Measurements from ENCODE around the gene SMIM36. TPM values are rescaled to one million over a fixed set of nuclear protein-coding genes. Genes with fewer than 3 reads are reported as not detected.

The SMIM36 gene
- total RNA-seq, 1 experiment from 2014 or later, result not detected

DNA sequence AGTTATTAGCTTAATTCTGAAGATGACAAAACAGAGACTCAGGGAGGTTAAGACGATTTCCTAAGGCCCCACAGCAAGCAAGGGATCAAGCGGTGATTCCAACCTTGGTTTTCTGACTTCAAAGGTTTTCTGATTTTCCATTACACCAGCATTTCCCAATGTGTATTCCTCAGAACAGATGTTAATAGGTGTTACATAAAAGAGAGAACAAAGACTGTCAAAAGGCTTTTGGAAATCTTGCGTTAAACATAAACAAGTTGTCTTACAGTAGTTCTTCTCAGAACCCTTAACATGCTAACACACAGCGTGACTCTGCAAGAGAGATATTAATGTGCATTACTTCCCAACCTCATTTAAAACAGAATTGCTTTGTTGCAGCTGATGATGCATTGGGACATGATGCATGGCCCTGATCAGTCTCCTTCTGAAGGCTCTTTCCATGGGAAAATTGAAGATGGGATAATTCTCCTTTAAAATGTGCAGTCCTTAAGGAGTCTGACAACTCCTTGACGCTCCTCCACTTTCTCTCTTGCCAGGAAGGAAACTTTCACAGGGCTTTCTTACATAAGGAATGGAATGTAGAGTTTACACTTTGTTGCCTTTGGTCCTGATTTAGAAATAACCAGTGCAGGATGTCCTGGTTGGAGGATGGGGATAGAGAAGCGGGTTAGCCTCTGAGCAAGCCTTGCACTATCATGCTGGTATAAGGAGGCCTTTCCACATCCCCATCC, 68.1 kb downstream of the SMIM36 start:
- peaks cover 33% of the 10 kb centered on the region for H3K4me1 Mint-ChIP-seq
- DNase-seq (ENCODE audit: low spot score) (no peak), ATAC-seq (no peak)
- peaks cover 6% of the 10 kb centered on the region for H3K9me3 Mint-ChIP-seq
- no peak overlapping the region for H3K4me3 Mint-ChIP-seq
- TF ChIP-seq ZNF121 (CRISPR knock-in tag; IDR thresholded peaks at IDR 0.05) (no peak), TEAD4 (CRISPR knock-in tag; IDR thresholded peaks at IDR 0.05) (no peak), ZNF219 (CRISPR knock-in tag; IDR thresholded peaks at IDR 0.05; ENCODE audit: borderline replicate concordance) (no peak), ZNF317 (CRISPR knock-in tag; IDR thresholded peaks at IDR 0.05; ENCODE audit: borderline replicate concordance, low read depth) (no peak), IRF2 (CRISPR knock-in tag; IDR thresholded peaks at IDR 0.05; ENCODE audit: borderline replicate concordance, low read depth) (no peak), HMGA2 (CRISPR knock-in tag; IDR thresholded peaks at IDR 0.05) (no peak), EMX1 (CRISPR knock-in tag; IDR thresholded peaks at IDR 0.05) (no peak)
- TF ChIP-seq, protein P1, sequence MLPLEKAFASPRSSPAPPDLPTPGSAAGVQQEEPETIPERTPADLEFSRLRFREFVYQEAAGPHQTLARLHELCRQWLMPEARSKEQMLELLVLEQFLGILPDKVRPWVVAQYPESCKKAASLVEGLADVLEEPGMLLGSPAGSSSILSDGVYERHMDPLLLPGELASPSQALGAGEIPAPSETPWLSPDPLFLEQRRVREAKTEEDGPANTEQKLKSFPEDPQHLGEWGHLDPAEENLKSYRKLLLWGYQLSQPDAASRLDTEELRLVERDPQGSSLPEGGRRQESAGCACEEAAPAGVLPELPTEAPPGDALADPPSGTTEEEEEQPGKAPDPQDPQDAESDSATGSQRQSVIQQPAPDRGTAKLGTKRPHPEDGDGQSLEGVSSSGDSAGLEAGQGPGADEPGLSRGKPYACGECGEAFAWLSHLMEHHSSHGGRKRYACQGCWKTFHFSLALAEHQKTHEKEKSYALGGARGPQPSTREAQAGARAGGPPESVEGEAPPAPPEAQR (CRISPR knock-in tag; IDR thresholded peaks at IDR 0.05), result no peak
- TF ChIP-seq, protein P2, sequence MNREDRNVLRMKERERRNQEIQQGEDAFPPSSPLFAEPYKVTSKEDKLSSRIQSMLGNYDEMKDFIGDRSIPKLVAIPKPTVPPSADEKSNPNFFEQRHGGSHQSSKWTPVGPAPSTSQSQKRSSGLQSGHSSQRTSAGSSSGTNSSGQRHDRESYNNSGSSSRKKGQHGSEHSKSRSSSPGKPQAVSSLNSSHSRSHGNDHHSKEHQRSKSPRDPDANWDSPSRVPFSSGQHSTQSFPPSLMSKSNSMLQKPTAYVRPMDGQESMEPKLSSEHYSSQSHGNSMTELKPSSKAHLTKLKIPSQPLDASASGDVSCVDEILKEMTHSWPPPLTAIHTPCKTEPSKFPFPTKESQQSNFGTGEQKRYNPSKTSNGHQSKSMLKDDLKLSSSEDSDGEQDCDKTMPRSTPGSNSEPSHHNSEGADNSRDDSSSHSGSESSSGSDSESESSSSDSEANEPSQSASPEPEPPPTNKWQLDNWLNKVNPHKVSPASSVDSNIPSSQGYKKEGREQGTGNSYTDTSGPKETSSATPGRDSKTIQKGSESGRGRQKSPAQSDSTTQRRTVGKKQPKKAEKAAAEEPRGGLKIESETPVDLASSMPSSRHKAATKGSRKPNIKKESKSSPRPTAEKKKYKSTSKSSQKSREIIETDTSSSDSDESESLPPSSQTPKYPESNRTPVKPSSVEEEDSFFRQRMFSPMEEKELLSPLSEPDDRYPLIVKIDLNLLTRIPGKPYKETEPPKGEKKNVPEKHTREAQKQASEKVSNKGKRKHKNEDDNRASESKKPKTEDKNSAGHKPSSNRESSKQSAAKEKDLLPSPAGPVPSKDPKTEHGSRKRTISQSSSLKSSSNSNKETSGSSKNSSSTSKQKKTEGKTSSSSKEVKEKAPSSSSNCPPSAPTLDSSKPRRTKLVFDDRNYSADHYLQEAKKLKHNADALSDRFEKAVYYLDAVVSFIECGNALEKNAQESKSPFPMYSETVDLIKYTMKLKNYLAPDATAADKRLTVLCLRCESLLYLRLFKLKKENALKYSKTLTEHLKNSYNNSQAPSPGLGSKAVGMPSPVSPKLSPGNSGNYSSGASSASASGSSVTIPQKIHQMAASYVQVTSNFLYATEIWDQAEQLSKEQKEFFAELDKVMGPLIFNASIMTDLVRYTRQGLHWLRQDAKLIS (CRISPR knock-in tag; IDR thresholded peaks at IDR 0.05; ENCODE audit: borderline replicate concordance), result no peak
- TF ChIP-seq, protein P3, sequence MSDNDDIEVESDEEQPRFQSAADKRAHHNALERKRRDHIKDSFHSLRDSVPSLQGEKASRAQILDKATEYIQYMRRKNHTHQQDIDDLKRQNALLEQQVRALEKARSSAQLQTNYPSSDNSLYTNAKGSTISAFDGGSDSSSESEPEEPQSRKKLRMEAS (CRISPR knock-in tag; IDR thresholded peaks at IDR 0.05), result no peak
- TF ChIP-seq, protein P4, sequence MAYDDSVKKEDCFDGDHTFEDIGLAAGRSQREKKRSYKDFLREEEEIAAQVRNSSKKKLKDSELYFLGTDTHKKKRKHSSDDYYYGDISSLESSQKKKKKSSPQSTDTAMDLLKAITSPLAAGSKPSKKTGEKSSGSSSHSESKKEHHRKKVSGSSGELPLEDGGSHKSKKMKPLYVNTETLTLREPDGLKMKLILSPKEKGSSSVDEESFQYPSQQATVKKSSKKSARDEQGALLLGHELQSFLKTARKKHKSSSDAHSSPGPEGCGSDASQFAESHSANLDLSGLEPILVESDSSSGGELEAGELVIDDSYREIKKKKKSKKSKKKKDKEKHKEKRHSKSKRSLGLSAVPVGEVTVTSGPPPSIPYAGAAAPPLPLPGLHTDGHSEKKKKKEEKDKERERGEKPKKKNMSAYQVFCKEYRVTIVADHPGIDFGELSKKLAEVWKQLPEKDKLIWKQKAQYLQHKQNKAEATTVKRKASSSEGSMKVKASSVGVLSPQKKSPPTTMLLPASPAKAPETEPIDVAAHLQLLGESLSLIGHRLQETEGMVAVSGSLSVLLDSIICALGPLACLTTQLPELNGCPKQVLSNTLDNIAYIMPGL (CRISPR knock-in tag; IDR thresholded peaks at IDR 0.05), result no peak
- TF ChIP-seq, protein P5, sequence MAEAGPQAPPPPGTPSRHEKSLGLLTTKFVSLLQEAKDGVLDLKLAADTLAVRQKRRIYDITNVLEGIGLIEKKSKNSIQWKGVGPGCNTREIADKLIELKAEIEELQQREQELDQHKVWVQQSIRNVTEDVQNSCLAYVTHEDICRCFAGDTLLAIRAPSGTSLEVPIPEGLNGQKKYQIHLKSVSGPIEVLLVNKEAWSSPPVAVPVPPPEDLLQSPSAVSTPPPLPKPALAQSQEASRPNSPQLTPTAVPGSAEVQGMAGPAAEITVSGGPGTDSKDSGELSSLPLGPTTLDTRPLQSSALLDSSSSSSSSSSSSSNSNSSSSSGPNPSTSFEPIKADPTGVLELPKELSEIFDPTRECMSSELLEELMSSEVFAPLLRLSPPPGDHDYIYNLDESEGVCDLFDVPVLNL (CRISPR knock-in tag; IDR thresholded peaks at IDR 0.05; ENCODE audit: borderline replicate concordance, low read depth), result no peak
- TF ChIP-seq, protein P6, sequence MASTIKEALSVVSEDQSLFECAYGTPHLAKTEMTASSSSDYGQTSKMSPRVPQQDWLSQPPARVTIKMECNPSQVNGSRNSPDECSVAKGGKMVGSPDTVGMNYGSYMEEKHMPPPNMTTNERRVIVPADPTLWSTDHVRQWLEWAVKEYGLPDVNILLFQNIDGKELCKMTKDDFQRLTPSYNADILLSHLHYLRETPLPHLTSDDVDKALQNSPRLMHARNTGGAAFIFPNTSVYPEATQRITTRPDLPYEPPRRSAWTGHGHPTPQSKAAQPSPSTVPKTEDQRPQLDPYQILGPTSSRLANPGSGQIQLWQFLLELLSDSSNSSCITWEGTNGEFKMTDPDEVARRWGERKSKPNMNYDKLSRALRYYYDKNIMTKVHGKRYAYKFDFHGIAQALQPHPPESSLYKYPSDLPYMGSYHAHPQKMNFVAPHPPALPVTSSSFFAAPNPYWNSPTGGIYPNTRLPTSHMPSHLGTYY (CRISPR knock-in tag; IDR thresholded peaks at IDR 0.05), result no peak
- TF ChIP-seq, protein P7, sequence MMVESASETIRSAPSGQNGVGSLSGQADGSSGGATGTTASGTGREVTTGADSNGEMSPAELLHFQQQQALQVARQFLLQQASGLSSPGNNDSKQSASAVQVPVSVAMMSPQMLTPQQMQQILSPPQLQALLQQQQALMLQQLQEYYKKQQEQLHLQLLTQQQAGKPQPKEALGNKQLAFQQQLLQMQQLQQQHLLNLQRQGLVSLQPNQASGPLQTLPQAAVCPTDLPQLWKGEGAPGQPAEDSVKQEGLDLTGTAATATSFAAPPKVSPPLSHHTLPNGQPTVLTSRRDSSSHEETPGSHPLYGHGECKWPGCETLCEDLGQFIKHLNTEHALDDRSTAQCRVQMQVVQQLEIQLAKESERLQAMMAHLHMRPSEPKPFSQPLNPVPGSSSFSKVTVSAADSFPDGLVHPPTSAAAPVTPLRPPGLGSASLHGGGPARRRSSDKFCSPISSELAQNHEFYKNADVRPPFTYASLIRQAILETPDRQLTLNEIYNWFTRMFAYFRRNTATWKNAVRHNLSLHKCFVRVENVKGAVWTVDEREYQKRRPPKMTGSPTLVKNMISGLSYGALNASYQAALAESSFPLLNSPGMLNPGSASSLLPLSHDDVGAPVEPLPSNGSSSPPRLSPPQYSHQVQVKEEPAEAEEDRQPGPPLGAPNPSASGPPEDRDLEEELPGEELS (CRISPR knock-in tag; IDR thresholded peaks at IDR 0.05), result no peak
- ChIA-PET CTCF (interaction anchor here (0.6 kb wide), 1 partner anchor 159 kb away, joined by 3 read pairs; no protein-coding TSS in a partner anchor), POLR2A (no interaction called here)
- H3K27me3 Mint-ChIP-seq (ENCODE audit: low read depth), result no peaks in the 10 kb centered on the region
- H3K27ac Mint-ChIP-seq, result no peak overlapping the region
- H3K36me3 Mint-ChIP-seq, result peaks cover 2% of the 10 kb centered on the region; the same call in 1 of the 2 replicates
